Muscle layer of duodenum (tissue), 2 donors: ENCODE results near the gene TRABD2B.

Experiments
- H3K27ac ChIP-seq: one replicate; pipeline ENCODE4 v1.7.0; 2013; ENCODE audit warnings: mild to moderate bottlenecking, low read length
- H3K27me3 ChIP-seq: one replicate; pipeline ENCODE4 v1.7.0; 2013; ENCODE audit warnings: low read depth, mild to moderate bottlenecking, control low read depth, low read length
- H3K36me3 ChIP-seq, 2 donors: one replicate each; pipeline ENCODE4 v1.7.0; 2013; ENCODE audit warnings: low read length in 2 of 2, control low read depth in 1 of 2, mild to moderate bottlenecking in 1 of 2; ENCODE audit not compliant: insufficient read depth in 2 of 2, control insufficient read depth in 1 of 2
- H3K4me1 ChIP-seq, 2 donors: one replicate each; pipeline ENCODE4 v1.7.0; 2013; ENCODE audit warnings: low read length in 2 of 2, mild to moderate bottlenecking in 2 of 2, control low read depth in 1 of 2, moderate library complexity in 1 of 2; ENCODE audit not compliant: insufficient read depth in 2 of 2, control insufficient read depth in 1 of 2
- H3K4me3 ChIP-seq, 2 donors: one replicate each; pipeline ENCODE4 v1.7.0; 2013; ENCODE audit warnings: low read length in 2 of 2, low read depth in 1 of 2, mild to moderate bottlenecking in 1 of 2
- H3K9me3 ChIP-seq, 2 donors: one replicate each; pipeline ENCODE4 v1.7.0; 2013; ENCODE audit warnings: low read length in 2 of 2, control low read depth in 1 of 2, mild to moderate bottlenecking in 1 of 2; ENCODE audit not compliant: control insufficient read depth in 1 of 2
- donor health status: healthy.

The TRABD2B gene

GRCh38 chr1:48018799-48019198 lies 21.6 kb upstream of the TRABD2B start:
- peaks cover 0 to 16% of the 10 kb centered on the region in 2 donors for H3K4me1 ChIP-seq

GRCh38 chr1:48017716-48018115 lies 20.5 kb upstream of the TRABD2B start:
- Histone ChIP-seq H3K4me3 (no peak overlapping the region), H3K4me1 (peaks cover 0 to 16% of the 10 kb centered on the region in 2 donors), H3K9me3 (no peaks in the 10 kb centered on the region), H3K36me3 (no peaks in the 10 kb centered on the region), H3K27ac (no peak overlapping the region), H3K27me3 (no peaks in the 10 kb centered on the region)

More at GRCh38 chr1:48018799-48019198, 21.6 kb upstream of the TRABD2B start:
- H3K4me3 ChIP-seq, result no peak overlapping the region
- no peaks in the 10 kb centered on the region for H3K9me3 ChIP-seq
- H3K27ac ChIP-seq, result no peak overlapping the region
- no peaks in the 10 kb centered on the region for H3K36me3 ChIP-seq
- no peaks in the 10 kb centered on the region for H3K27me3 ChIP-seq

- no peaks in the 10 kb centered on the region for H3K36me3 ChIP-seq
- H3K4me1 ChIP-seq, result peaks cover 0 to 16% of the 10 kb centered on the region in 2 donors
- peak overlapping the region; percentile 40 for H3K27ac ChIP-seq
- no peak overlapping the region for H3K4me3 ChIP-seq
- H3K9me3 ChIP-seq, result no peaks in the 10 kb centered on the region
- H3K27me3 ChIP-seq, result no peaks in the 10 kb centered on the region
These were observed 19.3 kb upstream of the TRABD2B start for GRCh38 chr1:48016515-48016914.

GRCh38 chr1:48013270-48013669 lies 16.1 kb upstream of the TRABD2B start:
- H3K9me3 ChIP-seq, result no peaks in the 10 kb centered on the region
- H3K36me3 ChIP-seq, result no peaks in the 10 kb centered on the region
- no peak overlapping the region for H3K4me3 ChIP-seq
- H3K27ac ChIP-seq, result no peak overlapping the region
- no peaks in the 10 kb centered on the region for H3K27me3 ChIP-seq
- H3K4me1 ChIP-seq, result peaks cover 0 to 16% of the 10 kb centered on the region in 2 donors

- no peaks in the 10 kb centered on the region for H3K4me1 ChIP-seq
- no peaks in the 10 kb centered on the region for H3K9me3 ChIP-seq
- no peak overlapping the region for H3K27ac ChIP-seq
- H3K27me3 ChIP-seq, result no peaks in the 10 kb centered on the region
- no peak overlapping the region for H3K4me3 ChIP-seq
- no peaks in the 10 kb centered on the region for H3K36me3 ChIP-seq
These were observed 9.9 kb upstream of the TRABD2B start for GRCh38 chr1:48007047-48007446.

GRCh38 chr1:48006264-48006663 lies 9.1 kb upstream of the TRABD2B start:
- H3K27me3 ChIP-seq, result no peaks in the 10 kb centered on the region
- H3K9me3 ChIP-seq, result no peaks in the 10 kb centered on the region
- H3K4me3 ChIP-seq, result no peak overlapping the region
- no peaks in the 10 kb centered on the region for H3K36me3 ChIP-seq
- H3K27ac ChIP-seq, result no peak overlapping the region
- no peaks in the 10 kb centered on the region for H3K4me1 ChIP-seq

- no peaks in the 10 kb centered on the region for H3K9me3 ChIP-seq
- H3K36me3 ChIP-seq, result no peaks in the 10 kb centered on the region
- no peaks in the 10 kb centered on the region for H3K4me1 ChIP-seq
- no peak overlapping the region for H3K4me3 ChIP-seq
- H3K27ac ChIP-seq, result no peak overlapping the region
- H3K27me3 ChIP-seq, result no peaks in the 10 kb centered on the region
These were observed 8.3 kb upstream of the TRABD2B start for GRCh38 chr1:48005253-48006117.

GRCh38 chr1:48003741-48004531 lies 6.8 kb upstream of the TRABD2B start:
- Histone ChIP-seq H3K4me3 (no peak overlapping the region), H3K27me3 (no peaks in the 10 kb centered on the region), H3K36me3 (no peaks in the 10 kb centered on the region), H3K9me3 (no peaks in the 10 kb centered on the region), H3K27ac (no peak overlapping the region), H3K4me1 (no peaks in the 10 kb centered on the region)

GRCh38 chr1:48002142-48002541 lies 5.0 kb upstream of the TRABD2B start:
- no peaks in the 10 kb centered on the region for H3K36me3 ChIP-seq
- no peaks in the 10 kb centered on the region for H3K27me3 ChIP-seq
- H3K27ac ChIP-seq, result no peak overlapping the region
- peaks cover 0 to 4% of the 10 kb centered on the region in 2 donors for H3K4me1 ChIP-seq
- H3K9me3 ChIP-seq, result no peaks in the 10 kb centered on the region
- no peak overlapping the region for H3K4me3 ChIP-seq

- peaks cover 0 to 7% of the 10 kb centered on the region in 2 donors for H3K4me1 ChIP-seq
- no peaks in the 10 kb centered on the region for H3K9me3 ChIP-seq
- H3K4me3 ChIP-seq, result no peak overlapping the region
- H3K27ac ChIP-seq, result no peak overlapping the region
- H3K27me3 ChIP-seq, result no peaks in the 10 kb centered on the region
- no peaks in the 10 kb centered on the region for H3K36me3 ChIP-seq
These were observed 4.5 kb upstream of the TRABD2B start for GRCh38 chr1:48001696-48002095.

GRCh38 chr1:48000883-48001282 lies 3.7 kb upstream of the TRABD2B start:
- Histone ChIP-seq H3K4me1 (peaks cover 0 to 11% of the 10 kb centered on the region in 2 donors), H3K4me3 (no peak overlapping the region), H3K27ac (no peak overlapping the region), H3K27me3 (no peaks in the 10 kb centered on the region), H3K36me3 (no peaks in the 10 kb centered on the region), H3K9me3 (no peaks in the 10 kb centered on the region)
